Measurements from ENCODE around the gene TRMT11. TPM values are rescaled to one million over a fixed set of nuclear protein-coding genes. Genes with fewer than 3 reads are reported as not detected.

The TRMT11 gene
- total and polyA plus RNA-seq, 9 of the 15 experiments (the other 6 are each of a cell fraction or from before 2014, with no cell fraction given), result 38.8 to 88.0 (median 59.8) TPM

DNA sequence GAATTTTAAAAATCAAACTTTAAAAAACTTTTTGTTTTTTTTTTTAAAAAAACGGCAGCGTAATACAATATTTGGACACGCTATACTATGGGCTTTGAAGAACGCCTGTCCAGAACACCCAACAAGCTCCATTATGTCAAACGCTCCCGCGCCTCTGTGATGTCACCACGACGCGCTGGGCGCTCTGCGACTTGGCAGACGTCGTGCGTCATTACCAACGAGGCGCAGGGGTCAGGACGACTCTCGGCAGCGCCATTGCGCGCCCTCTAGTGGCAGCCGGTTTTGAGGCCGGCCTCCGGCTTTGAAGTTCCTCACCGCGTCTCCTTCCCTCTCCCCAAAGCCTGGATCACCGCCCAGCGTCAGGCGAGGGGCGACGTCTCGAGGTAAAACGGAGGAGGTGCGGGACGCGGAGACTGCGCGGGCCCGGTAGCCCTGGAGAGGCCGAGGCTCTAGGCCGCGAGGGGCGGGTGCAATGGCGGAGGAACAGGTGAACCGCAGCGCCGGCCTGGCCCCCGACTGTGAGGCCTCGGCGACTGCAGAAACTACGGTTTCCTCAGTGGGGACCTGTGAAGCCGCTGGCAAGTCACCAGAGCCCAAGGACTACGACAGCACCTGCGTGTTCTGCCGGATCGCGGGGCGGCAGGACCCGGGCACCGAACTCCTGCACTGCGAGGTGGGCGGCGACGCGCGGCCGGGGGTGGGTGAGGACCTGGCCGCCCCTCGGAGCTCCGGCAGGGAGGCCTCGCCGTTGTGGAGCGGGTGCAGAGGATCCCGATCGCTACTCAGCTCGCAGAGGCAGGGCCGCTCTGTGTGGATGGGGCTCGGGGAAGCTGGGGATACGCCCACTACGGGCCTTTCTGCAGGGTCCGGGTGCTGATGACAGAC lies 29.6 kb upstream of the TRMT11 start, which contains the start of gene HINT3 (continued):
- TF ChIP-seq, protein P1, sequence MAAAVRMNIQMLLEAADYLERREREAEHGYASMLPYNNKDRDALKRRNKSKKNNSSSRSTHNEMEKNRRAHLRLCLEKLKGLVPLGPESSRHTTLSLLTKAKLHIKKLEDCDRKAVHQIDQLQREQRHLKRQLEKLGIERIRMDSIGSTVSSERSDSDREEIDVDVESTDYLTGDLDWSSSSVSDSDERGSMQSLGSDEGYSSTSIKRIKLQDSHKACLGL (CRISPR knock-in tag; IDR thresholded peaks at IDR 0.05; ENCODE audit: borderline replicate concordance, poor library complexity, severe bottlenecking), result no peak
- TF ChIP-seq, protein P2, sequence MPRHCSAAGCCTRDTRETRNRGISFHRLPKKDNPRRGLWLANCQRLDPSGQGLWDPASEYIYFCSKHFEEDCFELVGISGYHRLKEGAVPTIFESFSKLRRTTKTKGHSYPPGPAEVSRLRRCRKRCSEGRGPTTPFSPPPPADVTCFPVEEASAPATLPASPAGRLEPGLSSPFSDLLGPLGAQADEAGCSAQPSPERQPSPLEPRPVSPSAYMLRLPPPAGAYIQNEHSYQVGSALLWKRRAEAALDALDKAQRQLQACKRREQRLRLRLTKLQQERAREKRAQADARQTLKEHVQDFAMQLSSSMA (CRISPR knock-in tag; IDR thresholded peaks at IDR 0.05), result peak; percentile 14; the same call in 1 of the 2 replicates
- TF ChIP-seq, protein P3, sequence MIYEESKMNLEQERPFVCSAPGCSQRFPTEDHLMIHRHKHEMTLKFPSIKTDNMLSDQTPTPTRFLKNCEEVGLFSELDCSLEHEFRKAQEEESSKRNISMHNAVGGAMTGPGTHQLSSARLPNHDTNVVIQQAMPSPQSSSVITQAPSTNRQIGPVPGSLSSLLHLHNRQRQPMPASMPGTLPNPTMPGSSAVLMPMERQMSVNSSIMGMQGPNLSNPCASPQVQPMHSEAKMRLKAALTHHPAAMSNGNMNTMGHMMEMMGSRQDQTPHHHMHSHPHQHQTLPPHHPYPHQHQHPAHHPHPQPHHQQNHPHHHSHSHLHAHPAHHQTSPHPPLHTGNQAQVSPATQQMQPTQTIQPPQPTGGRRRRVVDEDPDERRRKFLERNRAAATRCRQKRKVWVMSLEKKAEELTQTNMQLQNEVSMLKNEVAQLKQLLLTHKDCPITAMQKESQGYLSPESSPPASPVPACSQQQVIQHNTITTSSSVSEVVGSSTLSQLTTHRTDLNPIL (CRISPR knock-in tag; IDR thresholded peaks at IDR 0.05), result no peak
- TF ChIP-seq, protein P4, sequence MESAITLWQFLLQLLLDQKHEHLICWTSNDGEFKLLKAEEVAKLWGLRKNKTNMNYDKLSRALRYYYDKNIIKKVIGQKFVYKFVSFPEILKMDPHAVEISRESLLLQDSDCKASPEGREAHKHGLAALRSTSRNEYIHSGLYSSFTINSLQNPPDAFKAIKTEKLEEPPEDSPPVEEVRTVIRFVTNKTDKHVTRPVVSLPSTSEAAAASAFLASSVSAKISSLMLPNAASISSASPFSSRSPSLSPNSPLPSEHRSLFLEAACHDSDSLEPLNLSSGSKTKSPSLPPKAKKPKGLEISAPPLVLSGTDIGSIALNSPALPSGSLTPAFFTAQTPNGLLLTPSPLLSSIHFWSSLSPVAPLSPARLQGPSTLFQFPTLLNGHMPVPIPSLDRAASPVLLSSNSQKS (CRISPR knock-in tag; IDR thresholded peaks at IDR 0.05), result no peak
- TF ChIP-seq ZNF165 (CRISPR knock-in tag; IDR thresholded peaks at IDR 0.05; ENCODE audit: borderline replicate concordance), result no peak
- TF ChIP-seq, protein P5, sequence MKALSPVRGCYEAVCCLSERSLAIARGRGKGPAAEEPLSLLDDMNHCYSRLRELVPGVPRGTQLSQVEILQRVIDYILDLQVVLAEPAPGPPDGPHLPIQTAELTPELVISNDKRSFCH (CRISPR knock-in tag; IDR thresholded peaks at IDR 0.05), result no peak
- TF ChIP-seq, protein P5 (tag; IDR thresholded peaks at IDR 0.05), result peak; percentile 71; the same call in 1 of the 2 replicates
- peak; percentile 59 for TF ChIP-seq ARID1B (IDR thresholded peaks at IDR 0.05)
- TF ChIP-seq CCNT2 (IDR thresholded peaks at IDR 0.05; ENCODE audit: borderline replicate concordance, extremely low read depth, insufficient read length, low read depth, low read length), result peak; percentile 57
- TF ChIP-seq YY1 (IDR thresholded peaks at IDR 0.05; ENCODE audit: borderline replicate concordance in 1 of 3, control insufficient read depth in 1 of 3, extremely low read depth in 1 of 3, insufficient read depth in 3 of 3, insufficient read length in 1 of 3, insufficient replicate concordance in 2 of 3, low read depth in 1 of 3, low read length in 2 of 3), result peak in 2 of 3 experiments; percentile 82 to 83
- TF ChIP-seq ZNF121 (CRISPR knock-in tag; conservative IDR thresholded peaks at IDR 0.05), result no peak
- no peak for TF ChIP-seq ZNF133 (CRISPR knock-in tag; IDR thresholded peaks at IDR 0.05)
- TF ChIP-seq, protein P6, sequence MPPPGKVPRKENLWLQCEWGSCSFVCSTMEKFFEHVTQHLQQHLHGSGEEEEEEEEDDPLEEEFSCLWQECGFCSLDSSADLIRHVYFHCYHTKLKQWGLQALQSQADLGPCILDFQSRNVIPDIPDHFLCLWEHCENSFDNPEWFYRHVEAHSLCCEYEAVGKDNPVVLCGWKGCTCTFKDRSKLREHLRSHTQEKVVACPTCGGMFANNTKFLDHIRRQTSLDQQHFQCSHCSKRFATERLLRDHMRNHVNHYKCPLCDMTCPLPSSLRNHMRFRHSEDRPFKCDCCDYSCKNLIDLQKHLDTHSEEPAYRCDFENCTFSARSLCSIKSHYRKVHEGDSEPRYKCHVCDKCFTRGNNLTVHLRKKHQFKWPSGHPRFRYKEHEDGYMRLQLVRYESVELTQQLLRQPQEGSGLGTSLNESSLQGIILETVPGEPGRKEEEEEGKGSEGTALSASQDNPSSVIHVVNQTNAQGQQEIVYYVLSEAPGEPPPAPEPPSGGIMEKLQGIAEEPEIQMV (tag; conservative IDR thresholded peaks at IDR 0.05; ENCODE audit: low read depth), result no peak
- TF ChIP-seq PTBP1 (IDR thresholded peaks at IDR 0.05; ENCODE audit: low read depth, low read length), result no peak
- peak; percentile 90 for TF ChIP-seq NCOA1 (IDR thresholded peaks at IDR 0.05; ENCODE audit: low read depth)
- TF ChIP-seq, protein P7, sequence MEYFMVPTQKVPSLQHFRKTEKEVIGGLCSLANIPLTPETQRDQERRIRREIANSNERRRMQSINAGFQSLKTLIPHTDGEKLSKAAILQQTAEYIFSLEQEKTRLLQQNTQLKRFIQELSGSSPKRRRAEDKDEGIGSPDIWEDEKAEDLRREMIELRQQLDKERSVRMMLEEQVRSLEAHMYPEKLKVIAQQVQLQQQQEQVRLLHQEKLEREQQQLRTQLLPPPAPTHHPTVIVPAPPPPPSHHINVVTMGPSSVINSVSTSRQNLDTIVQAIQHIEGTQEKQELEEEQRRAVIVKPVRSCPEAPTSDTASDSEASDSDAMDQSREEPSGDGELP (CRISPR knock-in tag; IDR thresholded peaks at IDR 0.05; ENCODE audit: borderline replicate concordance), result peak; percentile 91

Data from K562 (cell line).